HG02642 (cell line): ENCODE data around the gene ADGRF5.

Source experiments
- ATAC-seq: cut with Tn5 transposase; IDR thresholded peaks from one replicate; pipeline ENCODE4 v1.9.1; 2021; ENCODE audit warnings: mild to moderate bottlenecking; ENCODE audit not compliant: unreplicated experiment, poor library complexity

Gene ADGRF5, protein sequence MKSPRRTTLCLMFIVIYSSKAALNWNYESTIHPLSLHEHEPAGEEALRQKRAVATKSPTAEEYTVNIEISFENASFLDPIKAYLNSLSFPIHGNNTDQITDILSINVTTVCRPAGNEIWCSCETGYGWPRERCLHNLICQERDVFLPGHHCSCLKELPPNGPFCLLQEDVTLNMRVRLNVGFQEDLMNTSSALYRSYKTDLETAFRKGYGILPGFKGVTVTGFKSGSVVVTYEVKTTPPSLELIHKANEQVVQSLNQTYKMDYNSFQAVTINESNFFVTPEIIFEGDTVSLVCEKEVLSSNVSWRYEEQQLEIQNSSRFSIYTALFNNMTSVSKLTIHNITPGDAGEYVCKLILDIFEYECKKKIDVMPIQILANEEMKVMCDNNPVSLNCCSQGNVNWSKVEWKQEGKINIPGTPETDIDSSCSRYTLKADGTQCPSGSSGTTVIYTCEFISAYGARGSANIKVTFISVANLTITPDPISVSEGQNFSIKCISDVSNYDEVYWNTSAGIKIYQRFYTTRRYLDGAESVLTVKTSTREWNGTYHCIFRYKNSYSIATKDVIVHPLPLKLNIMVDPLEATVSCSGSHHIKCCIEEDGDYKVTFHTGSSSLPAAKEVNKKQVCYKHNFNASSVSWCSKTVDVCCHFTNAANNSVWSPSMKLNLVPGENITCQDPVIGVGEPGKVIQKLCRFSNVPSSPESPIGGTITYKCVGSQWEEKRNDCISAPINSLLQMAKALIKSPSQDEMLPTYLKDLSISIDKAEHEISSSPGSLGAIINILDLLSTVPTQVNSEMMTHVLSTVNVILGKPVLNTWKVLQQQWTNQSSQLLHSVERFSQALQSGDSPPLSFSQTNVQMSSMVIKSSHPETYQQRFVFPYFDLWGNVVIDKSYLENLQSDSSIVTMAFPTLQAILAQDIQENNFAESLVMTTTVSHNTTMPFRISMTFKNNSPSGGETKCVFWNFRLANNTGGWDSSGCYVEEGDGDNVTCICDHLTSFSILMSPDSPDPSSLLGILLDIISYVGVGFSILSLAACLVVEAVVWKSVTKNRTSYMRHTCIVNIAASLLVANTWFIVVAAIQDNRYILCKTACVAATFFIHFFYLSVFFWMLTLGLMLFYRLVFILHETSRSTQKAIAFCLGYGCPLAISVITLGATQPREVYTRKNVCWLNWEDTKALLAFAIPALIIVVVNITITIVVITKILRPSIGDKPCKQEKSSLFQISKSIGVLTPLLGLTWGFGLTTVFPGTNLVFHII (N-terminal part only)

DNA sequence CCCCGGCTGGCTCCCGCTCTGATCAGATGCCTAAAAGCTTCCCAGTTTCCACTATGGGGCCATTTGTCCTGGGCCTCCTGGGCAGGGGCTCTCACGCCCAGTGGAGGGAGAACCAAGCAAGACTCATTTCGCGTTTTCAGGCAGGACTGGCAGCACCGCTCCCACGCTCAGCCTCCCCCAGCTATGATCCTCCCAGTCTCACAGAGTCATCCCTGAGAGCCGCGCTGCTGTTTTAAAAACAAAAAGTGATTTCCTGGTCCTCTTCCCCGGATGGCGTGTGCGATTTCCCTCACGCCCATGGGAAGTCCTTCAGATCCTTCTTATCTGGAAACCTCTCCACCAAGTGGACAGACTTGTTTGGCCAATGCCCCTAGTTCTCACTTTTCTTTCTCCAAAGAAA lies at the start of gene ADGRF5:
Gene ADGRF5, minus strand, starts transcription at position 208 of the 400 bp plus-strand sequence. CDS start 15,176 bp downstream, outside the sequence.
- ATAC-seq = no peak

DNA sequence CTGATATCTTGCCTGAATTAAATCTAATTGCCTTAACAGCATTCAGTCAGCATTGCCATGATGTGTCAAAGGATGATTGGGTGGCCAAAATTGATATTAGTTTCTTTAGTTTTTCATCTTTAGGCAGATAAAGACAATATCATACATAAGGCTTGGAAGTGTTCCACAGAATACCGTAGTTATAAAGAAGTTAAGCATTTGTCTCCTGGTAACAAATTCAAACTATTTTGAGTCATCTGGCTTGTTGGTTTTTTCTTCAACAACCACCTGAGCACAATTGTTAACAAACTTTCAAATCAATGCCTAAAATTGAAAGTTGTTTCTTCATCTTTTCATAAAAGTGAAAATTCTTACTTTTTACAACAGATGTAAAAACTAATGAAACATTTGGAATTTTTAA lies 47.5 kb upstream of the ADGRF5 start:
- no peak for ATAC-seq

DNA sequence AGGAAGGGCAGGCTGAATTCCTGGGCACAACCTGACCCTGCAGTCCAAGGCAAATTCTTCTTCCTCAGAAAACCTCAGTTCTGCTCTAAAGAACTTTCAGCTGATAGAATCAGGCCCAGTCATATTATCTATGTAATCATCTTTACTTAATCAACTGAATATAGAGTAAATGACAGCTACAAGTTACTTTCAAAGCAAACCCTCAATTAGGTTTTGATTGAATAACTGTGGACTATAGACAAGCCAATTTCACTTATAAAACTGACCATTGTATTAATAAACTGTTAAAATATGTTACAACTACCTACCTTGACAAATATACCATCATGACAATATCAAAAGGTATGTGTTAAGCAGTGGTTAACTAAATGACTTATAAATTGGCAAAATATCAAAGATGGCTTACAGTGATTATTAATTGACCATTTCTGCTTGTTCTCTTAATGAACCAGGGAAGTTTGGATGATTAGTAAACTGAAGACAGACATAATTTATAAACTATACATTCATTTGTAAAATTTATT lies 46.1 kb upstream of the ADGRF5 start:
- ATAC-seq = no peak

DNA sequence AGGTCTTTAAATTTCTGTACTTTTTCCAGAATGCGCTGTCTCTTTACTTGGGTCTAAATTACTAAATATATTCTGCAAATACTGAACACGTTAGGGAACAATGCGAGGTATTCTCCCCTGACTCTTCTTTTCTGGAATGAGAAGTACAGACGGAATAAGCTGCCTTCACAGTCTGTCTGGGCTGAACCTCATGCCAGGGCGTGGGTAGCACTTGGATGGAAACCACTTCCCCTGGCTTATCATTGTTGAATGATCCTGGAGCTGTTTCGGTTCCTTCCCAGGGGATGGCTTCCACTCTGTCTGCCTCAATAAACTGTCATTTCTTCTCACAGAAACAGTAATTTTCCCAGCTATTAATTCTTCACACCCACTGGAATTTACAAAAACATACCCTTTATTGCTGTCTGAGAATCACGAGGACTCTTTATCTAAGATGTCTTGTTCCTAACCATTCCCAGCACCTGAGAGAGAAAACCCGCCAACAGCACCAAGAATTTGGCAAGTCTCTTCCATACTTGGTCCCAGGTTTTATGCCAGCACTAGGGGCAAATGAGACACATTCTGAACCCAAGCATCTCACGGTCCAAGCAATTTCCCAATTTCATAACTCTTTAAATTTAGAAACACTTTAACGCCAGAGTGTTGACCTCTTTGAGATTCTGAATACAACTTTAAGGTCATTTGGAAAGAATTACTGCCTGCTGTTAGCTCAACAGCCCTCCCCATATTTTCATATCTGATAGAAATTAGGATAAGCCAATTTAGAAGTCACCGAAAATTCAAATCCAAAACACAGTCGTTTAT lies 43.2 kb upstream of the ADGRF5 start:
- ATAC-seq = no peak

DNA sequence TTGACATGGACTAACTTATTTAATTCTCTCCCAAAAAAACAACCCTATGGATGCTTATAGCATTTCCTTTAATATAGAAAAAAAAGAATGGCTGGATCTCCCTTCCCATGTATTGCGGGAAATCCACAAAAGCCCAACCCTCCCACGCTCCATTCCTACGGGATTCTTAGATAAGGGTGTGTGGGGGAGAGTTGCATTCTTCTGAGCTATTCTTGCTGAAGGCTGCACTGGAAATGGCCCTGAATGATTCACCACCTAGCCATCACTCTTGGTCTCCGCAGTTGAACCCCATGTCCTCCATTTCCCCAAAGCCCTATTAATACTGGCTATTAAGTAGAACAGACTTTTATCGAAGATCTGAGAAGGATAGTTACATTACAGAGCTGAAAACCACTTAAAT lies 41.9 kb upstream of the ADGRF5 start:
- ATAC-seq = no peak

DNA sequence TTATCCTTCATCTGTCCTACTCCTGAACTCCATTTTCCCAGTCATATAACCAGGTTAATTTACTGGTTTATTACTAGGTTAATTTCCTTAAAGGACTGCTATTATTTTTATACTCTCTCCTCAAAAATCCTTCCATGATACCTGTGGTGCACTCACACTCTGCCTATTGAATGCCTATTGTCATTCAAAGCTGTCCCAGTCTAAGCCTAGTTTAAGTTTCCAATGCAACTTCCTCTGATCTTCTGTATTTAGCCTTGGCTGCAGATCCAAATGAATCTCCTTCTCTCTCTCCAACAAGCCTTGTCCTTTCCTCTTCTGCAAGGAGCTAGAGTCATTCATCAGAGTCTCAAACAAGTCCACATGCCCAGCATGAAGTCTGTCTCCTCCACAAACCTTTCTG lies 41.3 kb upstream of the ADGRF5 start:
- no peak for ATAC-seq

DNA sequence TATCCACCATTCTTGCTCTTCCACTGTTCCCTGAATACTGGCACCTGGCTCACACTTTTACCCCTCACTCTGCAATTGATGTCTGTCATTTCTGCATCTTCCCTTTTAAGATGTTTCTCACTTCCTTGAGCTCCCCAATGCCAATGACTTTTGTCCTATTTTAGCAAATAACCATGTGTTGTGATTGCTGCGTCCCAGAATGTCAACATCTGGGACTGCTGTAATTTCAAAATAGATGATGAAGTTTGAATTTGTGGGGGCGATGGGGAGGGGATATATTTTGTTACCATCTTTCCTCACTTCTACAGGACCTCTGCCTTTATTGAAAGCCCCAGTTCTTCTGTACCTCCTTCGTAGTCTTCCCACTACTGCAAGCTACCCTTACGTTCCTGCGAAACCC lies 40.0 kb upstream of the ADGRF5 start:
- no peak for ATAC-seq

DNA sequence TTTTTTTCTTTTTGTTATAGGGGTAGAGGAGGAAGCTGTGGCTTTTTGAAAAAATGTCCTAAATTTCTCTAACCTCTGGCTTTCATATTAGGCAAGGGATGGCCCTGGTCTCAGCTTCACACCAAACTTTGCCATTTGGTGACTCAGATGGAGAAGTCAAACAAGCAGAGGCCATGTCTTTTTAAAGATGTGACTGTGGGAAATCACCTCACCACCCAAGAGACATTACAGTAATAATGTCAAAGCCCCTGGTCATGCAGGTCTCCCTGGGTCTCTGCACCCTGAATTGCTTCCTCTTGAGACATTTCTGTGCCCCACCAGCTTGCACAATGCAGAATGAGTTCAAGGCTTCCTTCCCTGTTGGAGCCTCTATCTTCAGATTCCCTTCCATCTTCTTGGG lies 39.5 kb upstream of the ADGRF5 start:
- no peak for ATAC-seq

DNA sequence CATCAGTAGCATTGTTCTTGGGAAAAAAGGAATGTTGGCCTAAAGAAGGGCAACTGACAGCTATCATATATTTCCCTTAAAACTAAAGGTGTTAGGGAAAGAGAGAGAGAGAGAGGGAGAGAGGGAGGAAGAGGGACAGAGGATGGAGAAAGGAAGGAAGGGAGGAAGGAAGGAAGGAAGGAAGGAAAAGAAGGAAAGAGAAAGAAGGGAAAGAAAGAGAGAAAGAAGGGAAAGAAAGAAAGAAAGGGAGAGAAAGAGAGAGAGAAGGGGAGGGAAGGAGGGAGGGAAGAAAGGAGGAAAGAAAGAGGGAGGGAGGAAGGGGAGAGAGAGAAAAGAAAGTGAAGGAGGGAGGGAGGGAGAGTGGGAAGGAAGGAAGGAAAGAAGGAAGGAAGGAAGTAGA lies 37.7 kb upstream of the ADGRF5 start:
- ATAC-seq = no peak

DNA sequence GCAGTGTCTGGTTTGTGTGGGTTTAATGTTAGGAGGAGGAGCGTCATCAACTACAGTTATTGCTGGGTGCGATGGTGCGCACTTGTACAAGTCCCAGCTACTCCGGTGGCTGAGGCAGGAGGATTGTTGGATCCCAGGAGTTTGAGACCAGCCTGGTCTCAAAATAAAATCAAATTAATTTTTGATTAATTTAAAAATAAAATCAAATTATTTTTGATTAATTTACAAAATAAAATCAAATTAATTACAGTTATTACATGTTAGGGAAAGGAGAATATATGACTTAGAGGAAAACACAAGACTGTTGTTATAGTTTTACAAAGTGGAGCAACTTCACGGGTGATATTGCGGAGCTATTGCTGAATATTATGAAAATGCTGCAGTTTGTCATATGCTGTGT lies 34.7 kb upstream of the ADGRF5 start:
- no peak for ATAC-seq

DNA sequence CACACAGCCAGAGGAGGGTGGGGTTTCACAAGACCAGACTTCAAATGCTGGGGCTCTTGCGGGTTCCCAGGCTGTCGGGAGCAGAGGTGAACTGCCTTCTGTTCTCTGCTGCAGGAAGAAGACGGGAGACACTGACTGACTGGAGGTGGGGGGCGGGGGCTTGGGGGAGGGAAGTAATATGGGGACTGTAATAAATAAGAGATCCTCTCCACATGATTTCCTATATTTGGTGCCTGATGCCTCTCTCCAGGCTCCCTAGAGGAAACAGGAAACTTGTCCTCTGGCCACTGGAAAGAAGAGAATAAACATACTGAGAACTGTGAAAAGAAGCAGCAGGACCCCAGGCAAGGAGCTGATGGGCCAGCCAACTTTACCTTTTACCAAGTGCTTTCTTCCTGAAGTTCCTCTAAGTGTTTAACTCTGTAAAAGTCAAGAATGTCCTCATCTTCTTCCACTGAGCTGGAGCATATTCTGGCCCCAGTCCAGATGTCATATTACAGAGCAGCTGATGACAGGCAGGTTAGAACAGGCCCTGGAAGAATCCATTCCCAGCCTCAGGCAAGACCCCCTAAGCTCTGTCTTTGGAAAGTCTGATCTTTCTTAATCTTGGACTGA lies 33.2 kb upstream of the ADGRF5 start:
- ATAC-seq = no peak

DNA sequence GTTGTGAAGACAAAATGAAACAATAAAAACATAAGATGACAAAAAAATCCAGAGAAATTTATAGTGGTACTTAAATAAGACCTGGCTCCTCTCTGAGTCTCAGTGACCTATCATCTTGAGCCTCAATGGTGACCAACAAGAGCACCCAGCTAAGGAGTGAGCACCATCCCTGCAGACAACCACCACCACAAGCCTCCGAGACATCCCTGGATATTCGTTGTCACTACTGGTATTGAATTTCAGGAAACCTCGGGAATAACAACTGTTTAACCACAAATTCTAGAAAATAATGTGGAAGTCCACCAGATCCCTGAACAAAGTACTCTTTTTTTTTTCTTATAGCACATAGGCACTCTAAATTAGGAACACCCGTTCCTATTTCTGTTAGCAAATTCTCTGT lies 32.2 kb upstream of the ADGRF5 start:
- ATAC-seq = no peak

DNA sequence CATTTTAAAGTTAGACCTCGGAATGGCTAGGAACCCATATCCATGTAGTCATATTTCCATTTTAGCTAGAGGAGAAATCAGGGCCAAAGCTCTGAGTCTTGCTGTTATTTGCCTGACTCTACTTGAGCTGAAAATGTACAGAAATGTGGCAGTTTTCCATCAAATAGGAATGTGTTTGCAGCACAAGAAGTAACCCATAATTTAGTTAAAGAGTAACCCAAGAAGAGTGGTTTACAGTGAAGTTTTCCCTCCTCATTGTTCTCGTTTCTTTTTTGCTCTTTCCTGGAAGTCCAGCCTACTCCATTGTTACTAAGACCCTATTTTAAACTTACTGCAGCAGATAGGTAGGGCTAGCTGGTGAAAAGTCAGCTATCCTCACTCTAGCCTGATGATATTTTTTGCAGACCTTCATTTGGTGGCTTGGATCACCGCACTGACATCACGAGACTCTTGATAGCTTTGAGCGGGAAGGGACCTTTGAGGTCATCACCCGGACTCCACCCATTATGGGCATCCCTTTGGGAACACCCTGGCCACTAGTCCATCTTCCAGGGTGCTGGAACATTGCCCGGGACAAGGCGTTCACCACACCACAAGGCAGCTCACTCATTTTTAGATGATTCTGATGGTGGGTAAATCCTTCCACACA lies 28.0 kb upstream of the ADGRF5 start:
- no peak for ATAC-seq

DNA sequence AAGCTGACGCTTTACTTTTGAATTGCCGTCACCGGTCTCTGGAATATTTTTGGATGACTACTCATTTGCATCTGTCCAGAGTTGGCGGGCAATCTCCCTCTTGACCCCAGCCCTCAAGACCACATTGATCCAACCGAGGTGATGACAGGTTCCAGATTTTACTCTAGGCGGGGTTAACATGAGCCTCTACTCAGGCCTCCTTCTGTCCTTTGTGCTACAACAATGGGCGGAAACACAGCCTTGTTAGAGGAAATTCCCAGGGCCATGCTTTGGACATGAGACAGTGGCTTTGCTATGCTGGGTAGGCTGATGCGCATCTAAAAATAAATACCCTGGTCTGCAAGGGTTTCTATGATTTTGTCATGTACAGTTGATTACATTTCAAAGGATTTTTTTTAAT lies 27.0 kb upstream of the ADGRF5 start:
- no peak for ATAC-seq

DNA sequence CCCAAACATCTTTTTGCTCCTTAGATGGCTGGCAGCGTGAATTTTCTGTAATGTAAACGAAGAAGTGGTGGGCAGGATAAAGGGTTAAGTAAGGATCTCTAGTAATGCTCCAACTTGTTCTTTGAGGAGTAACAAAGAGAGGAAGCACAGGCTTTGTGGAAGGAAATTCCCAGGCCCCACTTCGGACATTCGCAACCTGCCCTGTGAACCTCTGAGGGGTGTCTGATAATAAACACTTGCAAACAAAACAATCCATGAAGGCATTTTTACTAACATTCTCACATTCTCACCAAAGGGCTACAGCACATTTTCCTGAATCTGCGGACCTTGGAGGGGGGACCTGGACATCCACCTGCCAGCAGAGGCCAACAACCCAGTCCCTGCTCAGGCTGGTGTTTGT lies 25.8 kb upstream of the ADGRF5 start:
- ATAC-seq = no peak

DNA sequence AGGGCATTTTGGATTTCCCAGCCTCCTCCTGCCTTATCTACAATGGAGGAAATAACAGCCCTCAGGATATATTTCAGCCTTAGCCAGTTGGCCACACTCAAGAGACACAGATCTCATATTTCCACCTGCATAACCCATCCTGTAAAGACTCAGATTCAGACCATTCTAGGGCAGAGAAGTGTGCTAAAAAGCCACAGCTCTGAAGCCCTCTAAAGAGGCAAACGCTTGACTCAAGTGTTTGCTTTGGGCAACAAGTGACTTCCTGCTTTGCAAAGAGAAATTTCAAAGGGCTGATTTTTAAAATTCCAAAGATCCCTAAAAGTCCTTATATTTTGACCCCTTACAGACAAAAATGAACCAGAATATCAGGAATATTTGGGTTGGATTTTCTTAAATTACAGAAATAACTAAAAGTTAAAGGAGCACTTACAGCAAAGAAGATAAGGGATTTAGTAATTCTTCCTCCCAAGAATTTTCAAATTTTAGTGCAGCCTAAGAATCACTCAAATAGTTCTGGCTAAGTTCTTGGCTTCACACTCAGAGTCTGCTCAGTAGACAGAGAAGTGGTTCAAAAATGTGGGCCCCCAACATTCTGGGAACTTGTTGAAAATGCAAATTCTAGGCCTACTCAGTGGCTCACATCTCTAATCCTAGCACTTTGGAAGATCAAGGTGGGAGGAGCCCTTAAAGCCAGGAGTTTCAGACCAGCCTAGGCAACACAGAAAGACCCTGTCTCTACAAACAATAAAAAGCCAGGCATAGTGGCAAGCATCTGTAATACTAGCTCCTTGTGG lies 18.9 kb upstream of the ADGRF5 start:
- no peak for ATAC-seq

DNA sequence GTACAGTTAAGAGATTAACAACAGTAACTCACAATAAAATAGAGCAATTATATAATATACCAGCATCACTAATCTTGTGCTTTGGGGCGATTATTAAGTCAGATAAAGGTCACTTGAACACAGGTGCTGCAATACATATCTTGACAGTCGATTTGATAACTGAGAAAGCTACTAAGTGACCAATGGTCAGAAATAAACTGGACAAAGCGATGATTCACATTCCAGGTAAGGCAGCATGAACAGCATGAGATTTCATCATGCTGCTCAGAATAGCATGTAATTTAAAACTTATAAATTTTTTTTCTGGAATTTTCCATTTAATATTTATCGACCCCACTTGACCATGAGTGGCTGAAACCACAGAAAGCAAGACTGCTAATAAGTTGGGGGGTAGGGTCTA lies 15.9 kb upstream of the ADGRF5 start:
- no peak for ATAC-seq

DNA sequence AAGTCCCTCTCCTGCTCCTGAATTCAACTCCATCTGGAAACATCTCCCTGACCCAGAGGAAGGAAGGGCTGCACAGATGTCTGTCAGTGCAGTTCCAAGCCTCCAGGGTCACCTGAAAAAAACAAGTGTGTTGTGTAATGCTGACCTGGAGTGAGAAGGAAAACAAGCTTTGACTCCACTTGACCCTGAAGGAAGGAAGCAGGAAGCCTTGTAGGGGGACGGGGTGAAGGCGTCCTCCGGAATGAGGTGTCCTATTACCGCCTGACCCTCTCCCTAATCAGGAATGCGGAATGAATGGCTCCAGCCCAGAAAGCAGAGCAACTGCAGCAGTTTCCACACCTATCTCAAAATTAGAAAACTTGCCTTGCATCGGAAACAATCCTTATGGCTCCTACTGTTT lies 13.9 kb upstream of the ADGRF5 start:
- ATAC-seq = no peak
